KMS-11 (cell line): Measurements from ENCODE around the gene CABLES1.

Source experiments
- H2AFZ ChIP-seq: fragments of 200-600 bp; sonication (generic); 2 replicates; pipeline ENCODE4 v1.6.1; 2016; ENCODE audit warnings: antibody characterized with exemption, mixed run types, low read depth
- H3K27ac ChIP-seq: fragments of 200-600 bp; sonication (generic); 2 replicates; pipeline ENCODE4 v1.6.1; 2016; ENCODE audit warnings: mild to moderate bottlenecking, mixed run types
- H3K27me3 ChIP-seq: fragments of 200-600 bp; sonication (generic); 2 replicates; pipeline ENCODE4 v1.6.1; 2017; ENCODE audit warnings: mild to moderate bottlenecking, low read depth, mixed run types, moderate library complexity; ENCODE audit not compliant: insufficient read depth
- H3K36me3 ChIP-seq: fragments of 200-600 bp; sonication (generic); 2 replicates; pipeline ENCODE4 v1.6.1; 2017; ENCODE audit warnings: mild to moderate bottlenecking, mixed run types; ENCODE audit not compliant: insufficient read depth
- H3K4me1 ChIP-seq: fragments of 200-600 bp; sonication (generic); 2 replicates; pipeline ENCODE4 v1.6.1; 2016; ENCODE audit warnings: mild to moderate bottlenecking, low read depth, mixed run types; ENCODE audit not compliant: poor library complexity, severe bottlenecking
- H3K4me2 ChIP-seq: fragments of 200-600 bp; sonication (generic); 2 replicates; pipeline ENCODE4 v1.7.0; 2016; ENCODE audit warnings: mild to moderate bottlenecking, mixed run types
- H3K4me3 ChIP-seq: fragments of 200-600 bp; sonication (generic); IDR thresholded peaks from 2 replicates; pipeline ENCODE4 v1.6.1; 2017; ENCODE audit warnings: low read depth, low read length, mixed read lengths; ENCODE audit not compliant: insufficient read depth
- H3K79me2 ChIP-seq: fragments of 200-600 bp; sonication (generic); 2 replicates; pipeline ENCODE4 v1.6.1; 2016; ENCODE audit warnings: low read depth, mixed run types; ENCODE audit not compliant: insufficient read depth
- H3K9ac ChIP-seq: fragments of 200-600 bp; sonication (generic); 2 replicates; pipeline ENCODE4 v1.6.1; 2016; ENCODE audit warnings: mild to moderate bottlenecking, mixed run types
- H4K20me1 ChIP-seq: fragments of 200-600 bp; sonication (generic); 2 replicates; pipeline ENCODE4 v1.6.1; 2016; ENCODE audit warnings: mild to moderate bottlenecking, mixed run types; ENCODE audit not compliant: insufficient read depth
- CTCF ChIP-seq: fragments of 200-600 bp; sonication (generic); conservative IDR thresholded peaks from 2 replicates; pipeline ENCODE4 v1.6.1; 2017; ENCODE audit warnings: low read depth, mild to moderate bottlenecking, antibody characterized with exemption, low read length, moderate library complexity, mixed read lengths

Gene CABLES1

GRCh38 chr18:23166891-23167541 is 31.7 kb downstream of the CABLES1 start:
- H2AFZ ChIP-seq, result no peak overlapping the region
- no peaks in the 10 kb centered on the region for H3K27me3 ChIP-seq
- H3K9ac ChIP-seq, result no peak overlapping the region
- H3K4me3 ChIP-seq, result no peak overlapping the region
- peaks cover 4% of the 10 kb centered on the region; the same call in 1 of the 2 replicates for H3K36me3 ChIP-seq
- H4K20me1 ChIP-seq, result peaks cover 47% of the 10 kb centered on the region
- no peak overlapping the region for H3K27ac ChIP-seq
- no peak for TF ChIP-seq CTCF
- peaks cover 99% of the 10 kb centered on the region for H3K79me2 ChIP-seq
- no peak overlapping the region for H3K4me2 ChIP-seq
- peaks cover 75% of the 10 kb centered on the region for H3K4me1 ChIP-seq

GRCh38 chr18:23169673-23170044 is 34.4 kb downstream of the CABLES1 start:
- no peak overlapping the region for H3K4me2 ChIP-seq
- H3K27me3 ChIP-seq, result no peaks in the 10 kb centered on the region
- H3K36me3 ChIP-seq, result peaks cover 9% of the 10 kb centered on the region; the same call in 1 of the 2 replicates
- peaks cover 46% of the 10 kb centered on the region for H4K20me1 ChIP-seq
- no peak for TF ChIP-seq CTCF
- no peak overlapping the region for H3K4me3 ChIP-seq
- H3K9ac ChIP-seq, result no peak overlapping the region
- H3K4me1 ChIP-seq, result peaks cover 64% of the 10 kb centered on the region
- peaks cover 97% of the 10 kb centered on the region for H3K79me2 ChIP-seq
- H2AFZ ChIP-seq, result no peak overlapping the region
- peak overlapping the region; percentile 12; the same call in 1 of the 2 replicates for H3K27ac ChIP-seq

GRCh38 chr18:23170137-23170536 is 34.9 kb downstream of the CABLES1 start:
- Histone ChIP-seq H3K9ac (no peak overlapping the region), H3K4me1 (peaks cover 63% of the 10 kb centered on the region)

GRCh38 chr18:23171581-23172156 is 36.4 kb downstream of the CABLES1 start:
- H3K27me3 ChIP-seq, result no peaks in the 10 kb centered on the region
- no peak overlapping the region for H3K27ac ChIP-seq
- H3K9ac ChIP-seq, result no peak overlapping the region
- peaks cover 54% of the 10 kb centered on the region for H4K20me1 ChIP-seq
- peaks cover 61% of the 10 kb centered on the region for H3K4me1 ChIP-seq
- H3K79me2 ChIP-seq, result peaks cover 98% of the 10 kb centered on the region
- H3K4me2 ChIP-seq, result no peak overlapping the region
- no peak overlapping the region for H2AFZ ChIP-seq
- no peak for TF ChIP-seq CTCF
- H3K4me3 ChIP-seq, result no peak overlapping the region
- H3K36me3 ChIP-seq, result peaks cover 5% of the 10 kb centered on the region; the same call in 1 of the 2 replicates

More at GRCh38 chr18:23170137-23170536, 34.9 kb downstream of the CABLES1 start:
- Histone ChIP-seq H3K4me3 (no peak overlapping the region), H4K20me1 (peaks cover 46% of the 10 kb centered on the region), H3K4me2 (no peak overlapping the region), H3K27ac (no peak overlapping the region), H3K27me3 (no peaks in the 10 kb centered on the region), H3K36me3 (peaks cover 9% of the 10 kb centered on the region; the same call in 1 of the 2 replicates), H3K79me2 (peaks cover 97% of the 10 kb centered on the region), H2AFZ (no peak overlapping the region)
- no peak for TF ChIP-seq CTCF
